IMR-90 (cell line): ENCODE measurements around the gene KPNA5. TPM values are rescaled to one million over a fixed set of nuclear protein-coding genes. Genes with fewer than 3 reads are reported as not detected.

ENCODE experiments used
- ATAC-seq: fragments of 200-7000 bp; cut with Tn5 transposase; 2 replicates; pipeline ENCODE4 v1.9.1; 2020; ENCODE audit warnings: low read depth, mild to moderate bottlenecking, moderate library complexity
- BruUV-seq: library from RNA; stranded (reverse); fragments of 400-500 nt; replicated peaks from 2 replicates; lab custom pipeline; 2021; lab: Mats Ljungman, UMichigan
- CTCF ChIA-PET: fragments of 300-600 bp; formaldehyde crosslinking; extraction: SDS; loops from one replicate; lab custom pipeline; 2021; ENCODE audit warnings: antibody characterized with exemption; lab: Yijun Ruan, JAX
- POLR2A ChIA-PET: fragments of 300-600 bp; sonication (Branson Sonifier 250); formaldehyde crosslinking; loops from one replicate; lab custom pipeline; 2022; ENCODE audit warnings: antibody characterized with exemption; ENCODE audit not compliant: unreplicated experiment; lab: Charles Lee
- DNase-seq: peaks from one replicate; pipeline ENCODE4 v3.0.0; 2013
- H2AFZ ChIP-seq: replicated peaks from 2 replicates; pipeline ENCODE3; 2013; ENCODE audit warnings: low read length, mild to moderate bottlenecking; ENCODE audit not compliant: poor library complexity
- H2AK5ac ChIP-seq: 2 replicates; pipeline ENCODE4 v1.6.1; 2013; ENCODE audit warnings: low read depth, low read length, inconsistent platforms
- H2AK9ac ChIP-seq: replicated peaks from 2 replicates; pipeline ENCODE3; 2013; ENCODE audit warnings: mild to moderate bottlenecking, low read depth, low read length, moderate library complexity; ENCODE audit not compliant: poor library complexity
- H2BK120ac ChIP-seq: 2 replicates; pipeline ENCODE4 v1.6.1; 2013; ENCODE audit warnings: low read depth, low read length, inconsistent platforms
- H2BK15ac ChIP-seq: 3 replicates; pipeline ENCODE4 v1.6.1; 2013; ENCODE audit warnings: low read depth, low read length, inconsistent platforms
- H2BK20ac ChIP-seq: 2 replicates; pipeline ENCODE4 v1.6.1; 2013; ENCODE audit warnings: low read depth, mild to moderate bottlenecking, inconsistent platforms, low read length, moderate library complexity
- H2BK5ac ChIP-seq: 2 replicates; pipeline ENCODE4 v1.6.1; 2013; ENCODE audit warnings: mild to moderate bottlenecking, low read depth, low read length, inconsistent platforms; ENCODE audit not compliant: poor library complexity, severe bottlenecking
- H3K14ac ChIP-seq: replicated peaks from 2 replicates; pipeline ENCODE4 v1.6.1; 2013; ENCODE audit warnings: low read depth, low read length, inconsistent platforms
- H3K18ac ChIP-seq: 2 replicates; pipeline ENCODE4 v1.6.1; 2013; ENCODE audit warnings: low read depth, low read length, control low read depth
- H3K23ac ChIP-seq: 2 replicates; pipeline ENCODE4 v1.6.1; 2013; ENCODE audit warnings: low read depth, low read length, inconsistent platforms
- H3K27ac ChIP-seq: 2 replicates; pipeline ENCODE4 v1.5.1; 2013; ENCODE audit warnings: mild to moderate bottlenecking, control low read depth, low read length; ENCODE audit not compliant: insufficient read depth
- H3K27me3 ChIP-seq: 2 replicates; pipeline ENCODE4 v1.6.1; 2013; ENCODE audit warnings: low read length; ENCODE audit not compliant: control insufficient read depth, insufficient read depth
- H3K36me3 ChIP-seq: 2 replicates; pipeline ENCODE4 v1.6.1; 2013; ENCODE audit warnings: low read length, mixed read lengths; ENCODE audit not compliant: control insufficient read depth, insufficient read depth
- H3K4ac ChIP-seq: 2 replicates; pipeline ENCODE4 v1.6.1; 2013; ENCODE audit warnings: low read depth, low read length, inconsistent platforms
- H3K4me1 ChIP-seq: 2 replicates; pipeline ENCODE4 v1.6.1; 2013; ENCODE audit warnings: low read length, mixed read lengths; ENCODE audit not compliant: control insufficient read depth, insufficient read depth
- H3K4me2 ChIP-seq: 2 replicates; pipeline ENCODE4 v1.6.1; 2013; ENCODE audit warnings: low read depth, mild to moderate bottlenecking, control low read depth, low read length, moderate library complexity
- H3K4me3 ChIP-seq: 2 replicates; pipeline ENCODE4 v1.5.1; 2013; ENCODE audit warnings: low read depth, mild to moderate bottlenecking, control low read depth, low read length, moderate library complexity; ENCODE audit not compliant: insufficient read depth
- H3K56ac ChIP-seq: 2 replicates; pipeline ENCODE4 v1.6.1; 2013; ENCODE audit warnings: low read length, inconsistent platforms; ENCODE audit not compliant: insufficient read depth; ENCODE audit errors: extremely low read depth
- H3K79me1 ChIP-seq, 2 experiments: 2 replicates each; pipeline ENCODE4 v1.6.1; 2013; ENCODE audit warnings: low read length in 2 of 2, inconsistent platforms in 1 of 2, low read depth in 1 of 2
- H3K9ac ChIP-seq: 2 replicates; pipeline ENCODE4 v1.6.1; 2013; ENCODE audit warnings: low read depth, low read length, control low read depth
- H3K9me1 ChIP-seq: 2 replicates; pipeline ENCODE4 v1.6.1; 2013; ENCODE audit warnings: low read length, inconsistent platforms; ENCODE audit not compliant: insufficient read depth
- H3K9me3 ChIP-seq: 2 replicates; pipeline ENCODE4 v1.6.1; 2013; ENCODE audit warnings: low read length; ENCODE audit not compliant: control insufficient read depth, insufficient read depth
- H4K20me1 ChIP-seq: 2 replicates; pipeline ENCODE4 v1.6.1; 2013; ENCODE audit warnings: low read length, inconsistent platforms; ENCODE audit not compliant: insufficient read depth
- H4K5ac ChIP-seq: 2 replicates; pipeline ENCODE4 v1.6.1; 2013; ENCODE audit warnings: mild to moderate bottlenecking, low read depth, low read length, control low read depth
- H4K8ac ChIP-seq, 2 experiments: 2 replicates each; pipeline ENCODE4 v1.6.1; 2013; ENCODE audit warnings: low read depth in 2 of 2, low read length in 2 of 2, control low read depth in 1 of 2, inconsistent platforms in 1 of 2
- H4K91ac ChIP-seq: 2 replicates; pipeline ENCODE4 v1.6.1; 2013; ENCODE audit warnings: low read depth, low read length, inconsistent platforms; ENCODE audit not compliant: insufficient read depth
- CEBPB ChIP-seq: IDR thresholded peaks from 2 replicates; pipeline ENCODE4 v1.6.1; 2012; ENCODE audit warnings: low read depth, low read length, improper control_type of control experiment
- MAFK ChIP-seq: IDR thresholded peaks from 2 replicates; pipeline ENCODE4 v1.6.1; 2012; ENCODE audit warnings: low read depth, low read length, improper control_type of control experiment
- MXI1 ChIP-seq: IDR thresholded peaks from 2 replicates; pipeline ENCODE4 v1.6.1; 2012; ENCODE audit warnings: low read depth, mild to moderate bottlenecking, low read length, moderate library complexity, borderline replicate concordance
- POLR2A ChIP-seq: IDR thresholded peaks from 2 replicates; pipeline ENCODE4 v1.6.1; 2012; ENCODE audit warnings: mild to moderate bottlenecking, low read depth, low read length
- RAD21 ChIP-seq: IDR thresholded peaks from 2 replicates; pipeline ENCODE4 v1.6.1; 2012; ENCODE audit warnings: low read length, improper control_type of control experiment
- SMC3 ChIP-seq: fragments of 150-350 bp; IDR thresholded peaks from 2 replicates; pipeline ENCODE4 v1.6.1; 2016; ENCODE audit warnings: low read depth, mild to moderate bottlenecking, antibody characterized with exemption, low read length, moderate library complexity
- WGBS, 2 experiments: methylation state at CpG; one replicate each; pipeline versions ENCODE4 v1.1.5 to v1.1.7; 2013; ENCODE audit warnings: missing lambda C conversion rate in 2 of 2; ENCODE audit not compliant: insufficient read length in 1 of 2; ENCODE audit errors: extremely low coverage in 2 of 2; 5-methylcytosine and 5-hydroxymethylcytosine counted together
- dilution Hi-C: fragments of 300-500 bp; cut with HindIII; formaldehyde crosslinking; loops from one replicate; pipeline ENCODE4 v1.14.3; 2018; ENCODE audit warnings: low sequenced_read_pairs; ENCODE audit not compliant: unreplicated experiment
- in situ Hi-C: fragments of 300-500 bp; cut with MboI; formaldehyde crosslinking; loops from 3 replicates; pipeline ENCODE4 v1.14.3; 2019; ENCODE audit warnings: low sequenced_read_pairs, inconsistent platforms, mixed read lengths
- intact Hi-C: fragments of 100-400 bp; cut with micrococcal nuclease; formaldehyde crosslinking; loops from 2 replicates; pipeline ENCODE4 v1.10.0; 2022
- polyA plus RNA-seq, 3 experiments: library from polyadenylated mRNA; depleted of rRNA; stranded (reverse); fragments of >200 nt; gene quantifications; 2 replicates each; pipeline ENCODE4 v1.2.3, GENCODE V29; 2012; ENCODE audit warnings: low replicate concordance in 1 of 3
- total RNA-seq: library from RNA; depleted of rRNA; stranded (reverse); fragments of >200 nt; gene quantifications from 2 replicates; pipeline ENCODE4 v1.2.3, GENCODE V29; 2012

The KPNA5 gene
- total and polyA plus RNA-seq, 2 of the 4 experiments (the other 2 are of a cell fraction), result 2.2 to 5.9 TPM

- Histone ChIP-seq H3K79me1 (no peaks in the 10 kb centered on the region), H3K4me1 (no peaks in the 10 kb centered on the region), H2AK5ac (no peak overlapping the region), H2AFZ (no peak overlapping the region), H2BK20ac (no peak overlapping the region), H3K4ac (no peak overlapping the region), H3K27ac (no peak overlapping the region), H3K9me1 (no peaks in the 10 kb centered on the region), H2BK15ac (no peak overlapping the region), H3K23ac (no peak overlapping the region), H4K91ac (no peak overlapping the region), H4K5ac (no peak overlapping the region), H2BK5ac (no peak overlapping the region), H3K36me3 (no peaks in the 10 kb centered on the region), H3K27me3 (no peaks in the 10 kb centered on the region; the same call in 1 of the 2 replicates), H3K4me3 (no peak overlapping the region), H3K18ac (no peak overlapping the region), H4K20me1 (no peaks in the 10 kb centered on the region), H3K14ac (no peak overlapping the region), H4K8ac (no peak overlapping the region), H3K56ac (no peak overlapping the region), H3K9me3 (no peaks in the 10 kb centered on the region), H3K4me2 (no peak overlapping the region), H3K9ac (no peak overlapping the region), H2BK120ac (no peak overlapping the region), H2AK9ac (no peak overlapping the region)
- no TSS peak for BruUV-seq
- intact Hi-C loops, result no loop called here
- POLR2A ChIA-PET, result no interaction called here
- ATAC-seq, result no peak
- no peak for DNase-seq
- dilution Hi-C loops, result no loop called here
- no peak for TF ChIP-seq MXI1
- TF ChIP-seq SMC3, result no peak
- TF ChIP-seq CEBPB, result no peak
- TF ChIP-seq MAFK, result peak; percentile 70
- TF ChIP-seq RAD21, result no peak
- TF ChIP-seq POLR2A, result no peak
- WGBS, 2 experiments, result 40% methylated on average over 1 of the region's 1 CpG; no CpG with 5 or more reads in 1 of the 2 experiments
- CTCF ChIA-PET, result no interaction called here
- in situ Hi-C loops, result no loop called here
Observed at GRCh38 chr6:116772450-116772849, 91.4 kb downstream of the KPNA5 start.
